ENCODE measurements around the gene PRLR.

- TF ChIP-seq CTCF (IDR thresholded peaks at IDR 0.05; ENCODE audit: borderline replicate concordance, extremely low read depth, low read length, poor library complexity, severe bottlenecking) (no peak), EZH2 (IDR thresholded peaks at IDR 0.05; ENCODE audit: borderline replicate concordance, low read depth, low read length, severe bottlenecking) (no peak)
Observed at GRCh38 chr5:35098214-35098613, 132.1 kb downstream of the PRLR start.
